Endothelial cell of umbilical vein (primary cell): ENCODE measurements around the gene NENF. TPM values are rescaled to one million over a fixed set of nuclear protein-coding genes. Genes with fewer than 3 reads are reported as not detected.
"Not testable (repeated sequence)": the region's sequence is repeated elsewhere in the genome, so short reads cannot be mapped to it uniquely, and the experiment has no call there.

Source experiments
- BruUV-seq: library from RNA; stranded (reverse); fragments of 400-500 nt; replicated peaks from 2 replicates; lab custom pipeline; 2021; lab: Mats Ljungman, UMichigan
- CTCF ChIA-PET: fragments of 300-600, 350-600 bp; sonication (Branson Sonifier 250); formaldehyde crosslinking; loops from one replicate; lab custom pipeline; 2021; ENCODE audit warnings: antibody characterized with exemption, inconsistent platforms; lab: Charles Lee
- POLR2A ChIA-PET: fragments of 300-600, 350-600 bp; sonication (Branson Sonifier 250); formaldehyde crosslinking; loops from one replicate; lab custom pipeline; 2021; ENCODE audit warnings: antibody characterized with exemption, inconsistent platforms; lab: Charles Lee
- DNase-seq: peaks from one replicate; pipeline ENCODE4 v3.0.0-alpha.2; 2011; ENCODE audit warnings: low read depth, low spot score
- FAIRE-seq: peaks from 2 replicates; lab custom pipeline; 2011; peaks lifted over from hg19 to GRCh38; lab: Jason Lieb, UNC
- H2AFZ ChIP-seq: 2 replicates; pipeline ENCODE4 v1.6.0; 2012; ENCODE audit warnings: low read depth, low read length, control low read depth, inconsistent platforms
- H3K27ac ChIP-seq: 2 replicates; pipeline ENCODE4 v1.5.1; 2011; ENCODE audit warnings: low read depth, mild to moderate bottlenecking, control low read depth, low read length, moderate library complexity; ENCODE audit not compliant: insufficient read depth
- H3K27me3 ChIP-seq, 2 experiments: 2 replicates each; pipeline versions ENCODE4 v1.6.0 to v1.6.1; 2011; ENCODE audit warnings: low read length in 2 of 2, mixed read lengths in 1 of 2; ENCODE audit not compliant: control insufficient read depth in 2 of 2, insufficient read depth in 2 of 2
- H3K36me3 ChIP-seq, 2 experiments: 2 replicates in 1 of 2; 3 replicates in 1 of 2; pipeline ENCODE4 v1.5.1; 2011; ENCODE audit warnings: low read length in 2 of 2, mild to moderate bottlenecking in 1 of 2, moderate library complexity in 1 of 2; ENCODE audit not compliant: control insufficient read depth in 2 of 2, insufficient read depth in 2 of 2; ENCODE audit errors: extremely low read depth in 1 of 2
- H3K4me1 ChIP-seq: 3 replicates; pipeline ENCODE4 v1.5.1; 2011; ENCODE audit warnings: mild to moderate bottlenecking, low read length; ENCODE audit not compliant: control insufficient read depth, insufficient read depth; ENCODE audit errors: extremely low read depth
- H3K4me2 ChIP-seq: 2 replicates; pipeline ENCODE4 v1.6.1; 2011; ENCODE audit warnings: low read length, control low read depth, mixed read lengths; ENCODE audit not compliant: insufficient read depth
- H3K4me3 ChIP-seq, 3 experiments: fragments of 200-600 bp in 1 of 3; sonication (generic), shearing (Covaris generic) in 1 of 3; replicated peaks in 1 of 3; 2 replicates each; pipeline ENCODE4 v1.5.1; 2011 to 2016; ENCODE audit warnings: control low read depth in 3 of 3, low read length in 3 of 3, mild to moderate bottlenecking in 2 of 3, inconsistent platforms in 1 of 3, low read depth in 1 of 3, moderate library complexity in 1 of 3; ENCODE audit not compliant: insufficient read depth in 1 of 3
- H3K79me2 ChIP-seq: 2 replicates; pipeline ENCODE4 v1.6.0; 2012; ENCODE audit warnings: low read length, inconsistent platforms; ENCODE audit not compliant: control insufficient read depth, insufficient read depth
- H3K9ac ChIP-seq: replicated peaks from 2 replicates; pipeline ENCODE3; 2011; ENCODE audit warnings: low read length, control low read depth; ENCODE audit not compliant: insufficient read depth; ENCODE audit errors: extremely low read depth
- H3K9me1 ChIP-seq: replicated peaks from 3 replicates; pipeline ENCODE4 v1.6.0; 2011; ENCODE audit warnings: mild to moderate bottlenecking, low read length; ENCODE audit not compliant: control insufficient read depth, insufficient read depth; ENCODE audit errors: extremely low read depth
- H3K9me3 ChIP-seq: replicated peaks from 2 replicates; pipeline ENCODE4 v1.5.1; 2012; ENCODE audit warnings: low read length, inconsistent platforms; ENCODE audit not compliant: control insufficient read depth, insufficient read depth
- H4K20me1 ChIP-seq: replicated peaks from 2 replicates; pipeline ENCODE3; 2011; ENCODE audit warnings: mild to moderate bottlenecking, low read length; ENCODE audit not compliant: control insufficient read depth, insufficient read depth; ENCODE audit errors: extremely low read depth
- EZH2 ChIP-seq: IDR thresholded peaks from 2 replicates; pipeline ENCODE4 v1.6.1; 2012; ENCODE audit warnings: borderline replicate concordance, low read depth, mild to moderate bottlenecking, moderate library complexity, low read length, inconsistent platforms; ENCODE audit not compliant: severe bottlenecking
- FOS ChIP-seq: IDR thresholded peaks from 2 replicates; pipeline ENCODE4 v1.6.1; 2011; ENCODE audit warnings: mild to moderate bottlenecking, low read length, moderate library complexity, borderline replicate concordance; ENCODE audit not compliant: insufficient read depth
- GATA2 ChIP-seq: IDR thresholded peaks from 2 replicates; pipeline ENCODE4 v1.7.0; 2011; ENCODE audit warnings: low read depth, mild to moderate bottlenecking, moderate library complexity, mixed read lengths, low read length; ENCODE audit not compliant: insufficient read length, insufficient read depth
- JUN ChIP-seq: IDR thresholded peaks from 2 replicates; pipeline ENCODE4 v1.6.1; 2011; ENCODE audit warnings: borderline replicate concordance, low read depth; ENCODE audit not compliant: insufficient read length, insufficient read depth
- MYC ChIP-seq: IDR thresholded peaks from one replicate; pipeline ENCODE4 v1.6.1; 2011; ENCODE audit warnings: mild to moderate bottlenecking, low read depth, low read length
- POLR2A ChIP-seq: IDR thresholded peaks from 2 replicates; pipeline ENCODE4 v1.6.1; 2012; ENCODE audit warnings: low read depth, mild to moderate bottlenecking, control low read depth, low read length
- POLR2AphosphoS5 ChIP-seq: IDR thresholded peaks from 2 replicates; pipeline ENCODE4 v1.6.1; 2012; ENCODE audit warnings: low read depth, mild to moderate bottlenecking, control low read depth, low read length, moderate library complexity; ENCODE audit not compliant: insufficient read depth
- dilution Hi-C: fragments of 300-500 bp; cut with MboI; formaldehyde crosslinking; loops from one replicate; pipeline ENCODE4 v1.15.0; 2019; ENCODE audit warnings: low sequenced_read_pairs; ENCODE audit not compliant: extremely low pct_ligation_motif_present
- intact Hi-C: fragments of 100-400 bp; cut with micrococcal nuclease; formaldehyde crosslinking; loops from one replicate; pipeline ENCODE4 v1.10.0; 2022
- polyA plus RNA-seq, 4 experiments: library from polyadenylated mRNA; depleted of rRNA in 3 of 4; stranded (reverse) in 3 of 4; unstranded in 1 of 4; fragments of >200 nt; gene quantifications; 2 replicates each; pipeline versions ENCODE4 v1.2.1 to v1.2.3, GENCODE V29; 2011 to 2012; ENCODE audit warnings: missing spikeins in 1 of 4
- total RNA-seq: library from RNA; stranded (reverse); gene quantifications from 2 replicates; pipeline ENCODE4 v1.2.3, GENCODE V29; 2021
- TF ChIP-seq, protein P1 (sequence below), 2 donors: IDR thresholded peaks; 1 replicate in 1 of 2; 2 replicates in 1 of 2; pipeline ENCODE4 v1.5.1; 2011; ENCODE audit warnings: low read length in 2 of 2, mild to moderate bottlenecking in 2 of 2, moderate library complexity in 2 of 2, control low read depth in 1 of 2, inconsistent platforms in 1 of 2, low read depth in 1 of 2; ENCODE audit not compliant: insufficient read depth in 1 of 2; ENCODE audit errors: extremely low read depth in 1 of 2
- TF ChIP-seq, protein P2 (sequence below): IDR thresholded peaks from 2 replicates; pipeline ENCODE4 v1.6.1; 2011; ENCODE audit not compliant: insufficient read depth, insufficient read length

Gene NENF
- total and polyA plus RNA-seq, 2 donors (not counting 3 experiments of a cell fraction or from before 2014, with no cell fraction given): 19.8 to 23.0 TPM

DNA sequence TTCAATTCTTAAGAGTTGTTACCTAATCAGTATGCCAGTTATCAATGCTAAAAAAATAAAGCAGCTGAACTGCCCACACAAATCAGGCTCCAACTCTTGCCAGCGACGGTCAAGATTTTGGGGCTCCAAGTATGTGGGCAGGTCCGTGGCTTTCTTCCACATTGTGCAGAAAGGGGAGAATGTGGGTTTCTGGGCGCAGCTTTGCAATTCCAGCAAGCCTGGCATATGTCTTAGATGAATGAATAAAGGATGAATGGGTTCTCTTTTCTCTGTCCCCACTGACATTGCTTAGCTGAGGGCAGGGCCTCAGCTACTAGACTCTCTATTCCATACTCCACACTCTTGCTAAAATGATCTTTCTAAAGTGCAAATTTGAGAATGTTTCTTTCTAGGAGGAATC, 42.4 kb downstream of the NENF start:
- H3K9me1 ChIP-seq: no peaks in the 10 kb centered on the region
- CTCF ChIA-PET: interaction anchor here (1.1 kb wide), 1 partner anchor 190 kb away, joined by 3 read pairs; no protein-coding TSS in a partner anchor
- BruUV-seq: no TSS peak
- no peak overlapping the region for H2AFZ ChIP-seq
- dilution Hi-C loops: no loop called here
- H4K20me1 ChIP-seq: no peaks in the 10 kb centered on the region
- H3K9me3 ChIP-seq: no peaks in the 10 kb centered on the region
- peaks cover 0 to 8% of the 10 kb centered on the region in 2 experiments for H3K27me3 ChIP-seq
- no peak overlapping the region for H3K4me3 ChIP-seq
- no peak overlapping the region for H3K4me2 ChIP-seq
- TF ChIP-seq MYC: no peak
- no peak for TF ChIP-seq GATA2
- TF ChIP-seq, protein P1, sequence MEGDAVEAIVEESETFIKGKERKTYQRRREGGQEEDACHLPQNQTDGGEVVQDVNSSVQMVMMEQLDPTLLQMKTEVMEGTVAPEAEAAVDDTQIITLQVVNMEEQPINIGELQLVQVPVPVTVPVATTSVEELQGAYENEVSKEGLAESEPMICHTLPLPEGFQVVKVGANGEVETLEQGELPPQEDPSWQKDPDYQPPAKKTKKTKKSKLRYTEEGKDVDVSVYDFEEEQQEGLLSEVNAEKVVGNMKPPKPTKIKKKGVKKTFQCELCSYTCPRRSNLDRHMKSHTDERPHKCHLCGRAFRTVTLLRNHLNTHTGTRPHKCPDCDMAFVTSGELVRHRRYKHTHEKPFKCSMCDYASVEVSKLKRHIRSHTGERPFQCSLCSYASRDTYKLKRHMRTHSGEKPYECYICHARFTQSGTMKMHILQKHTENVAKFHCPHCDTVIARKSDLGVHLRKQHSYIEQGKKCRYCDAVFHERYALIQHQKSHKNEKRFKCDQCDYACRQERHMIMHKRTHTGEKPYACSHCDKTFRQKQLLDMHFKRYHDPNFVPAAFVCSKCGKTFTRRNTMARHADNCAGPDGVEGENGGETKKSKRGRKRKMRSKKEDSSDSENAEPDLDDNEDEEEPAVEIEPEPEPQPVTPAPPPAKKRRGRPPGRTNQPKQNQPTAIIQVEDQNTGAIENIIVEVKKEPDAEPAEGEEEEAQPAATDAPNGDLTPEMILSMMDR (IDR thresholded peaks at IDR 0.05; ENCODE audit: extremely low read depth in 1 of 2, insufficient read depth in 1 of 2, low read depth in 1 of 2, low read length in 2 of 2): no peak
- no peak for TF ChIP-seq POLR2A
- no peak for TF ChIP-seq FOS
- TF ChIP-seq, protein P2, sequence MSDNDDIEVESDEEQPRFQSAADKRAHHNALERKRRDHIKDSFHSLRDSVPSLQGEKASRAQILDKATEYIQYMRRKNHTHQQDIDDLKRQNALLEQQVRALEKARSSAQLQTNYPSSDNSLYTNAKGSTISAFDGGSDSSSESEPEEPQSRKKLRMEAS: no peak
- no peak for TF ChIP-seq JUN
- TF ChIP-seq POLR2AphosphoS5: no peak
- no peak for TF ChIP-seq EZH2
- H3K36me3 ChIP-seq: no peaks in the 10 kb centered on the region
- no peak overlapping the region for H3K9ac ChIP-seq
- intact Hi-C loops: no loop called here
- no peaks in the 10 kb centered on the region for H3K79me2 ChIP-seq
- no peak for DNase-seq
- no peak for FAIRE-seq
- no peak overlapping the region for H3K27ac ChIP-seq
- peaks cover 10% of the 10 kb centered on the region for H3K4me1 ChIP-seq
- POLR2A ChIA-PET: no interaction called here

DNA sequence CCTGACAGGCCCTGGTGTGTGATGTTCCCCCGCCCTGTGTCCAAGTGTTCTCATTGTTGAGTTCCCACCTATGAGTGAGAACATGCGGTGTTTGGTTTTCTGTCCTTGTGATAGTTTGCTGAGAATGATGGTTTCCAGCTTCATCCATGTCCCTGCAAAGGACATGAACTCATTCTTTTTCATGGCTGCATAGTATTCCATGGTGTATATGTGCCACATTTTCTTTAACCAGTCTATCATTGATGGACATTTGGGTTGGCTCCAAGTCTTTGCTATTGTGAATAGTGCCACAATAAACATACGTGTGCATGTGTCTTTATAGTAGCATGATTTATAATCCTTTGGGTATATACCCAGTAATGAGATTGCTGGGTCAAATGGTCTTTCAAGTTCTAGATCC, 43.1 kb downstream of the NENF start:
- BruUV-seq, H3K4me2 ChIP-seq, H3K9ac ChIP-seq, H3K9me3 ChIP-seq, dilution Hi-C loops, DNase-seq, intact Hi-C loops, H3K4me3 ChIP-seq, H3K27ac ChIP-seq, H3K9me1 ChIP-seq, FAIRE-seq, H2AFZ ChIP-seq, H3K4me1 ChIP-seq, H3K36me3 ChIP-seq, POLR2A ChIA-PET, H4K20me1 ChIP-seq, H3K79me2 ChIP-seq, H3K27me3 ChIP-seq: not testable (repeated sequence)
- CTCF ChIA-PET: interaction anchor here (1.1 to 2.5 kb wide), 5 partner anchors 16 to 440 kb away, joined by 3 to 38 read pairs (median 5); partner anchors contain the start of genes DTL and INTS7
